GM23338 (cell line): ENCODE data around the gene RANBP1. TPM values are rescaled to one million over a fixed set of nuclear protein-coding genes. Genes with fewer than 3 reads are reported as not detected.
"Not testable (repeated sequence)": the region's sequence is repeated elsewhere in the genome, so short reads cannot be mapped to it uniquely, and the experiment has no call there.

Source experiments
- ATAC-seq: fragments of 200-7000 bp; cut with Tn5 transposase; 3 replicates; pipeline ENCODE4 v1.9.1; 2020
- DNase-seq: peaks from one replicate; pipeline ENCODE4 v3.0.0-alpha.2; 2015; ENCODE audit warnings: low spot score
- H2AFZ ChIP-seq: fragments of 200-600 bp; sonication (generic); 2 replicates; pipeline ENCODE4 v1.8.0; 2016; ENCODE audit warnings: antibody characterized with exemption, mild to moderate bottlenecking, moderate library complexity
- H3F3A ChIP-seq: fragments of 200-600 bp; sonication (generic); replicated peaks from 2 replicates; pipeline ENCODE4 v1.8.0; 2017; ENCODE audit warnings: antibody characterized with exemption, mixed run types, low read depth
- H3K27ac ChIP-seq: fragments of 200-600 bp; sonication (generic); 2 replicates; pipeline ENCODE4 v1.6.1; 2016; ENCODE audit warnings: low read depth
- H3K27me3 ChIP-seq: fragments of 200-600 bp; sonication (generic); 2 replicates; pipeline ENCODE4 v1.8.0; 2016; ENCODE audit warnings: mild to moderate bottlenecking, mixed run types, moderate library complexity; ENCODE audit not compliant: insufficient read depth
- H3K36me3 ChIP-seq: fragments of 200-600 bp; sonication (generic); 2 replicates; pipeline ENCODE4 v1.8.0; 2016; ENCODE audit warnings: mild to moderate bottlenecking; ENCODE audit not compliant: insufficient read depth
- H3K4me1 ChIP-seq: fragments of 200-600 bp; sonication (generic); 2 replicates; pipeline ENCODE4 v1.8.0; 2016; ENCODE audit warnings: mild to moderate bottlenecking, moderate library complexity; ENCODE audit not compliant: insufficient read depth
- H3K4me2 ChIP-seq: fragments of 200-600 bp; sonication (generic); 2 replicates; pipeline ENCODE4 v1.7.1; 2017; ENCODE audit warnings: mixed run types
- H3K4me3 ChIP-seq: fragments of 200-600 bp; sonication (generic); 2 replicates; pipeline ENCODE4 v1.6.1; 2016; ENCODE audit warnings: mixed run types
- H3K79me2 ChIP-seq: fragments of 200-600 bp; sonication (generic); replicated peaks from 2 replicates; pipeline ENCODE4 v1.8.0; 2017; ENCODE audit warnings: mild to moderate bottlenecking; ENCODE audit not compliant: insufficient read depth
- H3K9me2 ChIP-seq: fragments of 200-600 bp; sonication (generic); 2 replicates; pipeline ENCODE4 v1.8.0; 2017; ENCODE audit not compliant: insufficient read depth
- H4K20me1 ChIP-seq: fragments of 200-600 bp; sonication (generic); replicated peaks from 2 replicates; pipeline ENCODE4 v1.8.0; 2017; ENCODE audit warnings: mild to moderate bottlenecking; ENCODE audit not compliant: insufficient read depth
- H3K27ac Mint-ChIP-seq: 2 replicates; pipeline ENCODE4 v1.8.0; 2020; ENCODE audit warnings: inconsistent platforms, mild to moderate bottlenecking, moderate library complexity, mixed read lengths
- H3K27me3 Mint-ChIP-seq: 3 replicates; pipeline ENCODE4 v1.8.0; 2022; ENCODE audit warnings: low read depth, mild to moderate bottlenecking, moderate library complexity, mixed read lengths, inconsistent platforms; ENCODE audit not compliant: insufficient read depth, poor library complexity
- H3K36me3 Mint-ChIP-seq: 3 replicates; pipeline ENCODE4 v1.8.0; 2021; ENCODE audit warnings: low read depth, mild to moderate bottlenecking, inconsistent platforms, moderate library complexity, mixed read lengths
- H3K4me1 Mint-ChIP-seq: 3 replicates; pipeline ENCODE4 v1.8.0; 2020; ENCODE audit warnings: mild to moderate bottlenecking, inconsistent platforms, mixed read lengths
- H3K4me3 Mint-ChIP-seq: 3 replicates; pipeline ENCODE4 v1.8.0; 2021; ENCODE audit warnings: moderate library complexity, mild to moderate bottlenecking, inconsistent platforms, mixed read lengths
- H3K9me3 Mint-ChIP-seq: 3 replicates; pipeline ENCODE4 v1.8.0; 2020; ENCODE audit warnings: moderate library complexity, mild to moderate bottlenecking, inconsistent platforms, mixed read lengths
- CREB1 ChIP-seq: fragments of 250-450 bp; sonication (Bioruptor Pico); IDR thresholded peaks from 2 replicates; pipeline ENCODE4 v1.5.0; 2020; ENCODE audit warnings: low read depth, mild to moderate bottlenecking, moderate library complexity
- JUNB ChIP-seq: IDR thresholded peaks from one replicate; pipeline ENCODE4 v1.6.1; 2016; ENCODE audit warnings: antibody characterized with exemption; ENCODE audit not compliant: unreplicated experiment
- NANOG ChIP-seq: IDR thresholded peaks from 2 replicates; pipeline ENCODE4 v1.6.1; 2016; ENCODE audit warnings: antibody characterized with exemption, borderline replicate concordance
- POLR2AphosphoS5 ChIP-seq: IDR thresholded peaks from 2 replicates; pipeline ENCODE4 v1.6.1; 2016; ENCODE audit warnings: antibody characterized with exemption, low read depth
- REST ChIP-seq: IDR thresholded peaks from one replicate; pipeline ENCODE4 v1.6.1; 2018; ENCODE audit warnings: antibody characterized with exemption; ENCODE audit not compliant: unreplicated experiment
- STAT1 ChIP-seq: IDR thresholded peaks from one replicate; pipeline ENCODE4 v1.6.1; 2016; ENCODE audit warnings: antibody characterized with exemption; ENCODE audit not compliant: unreplicated experiment
- ZNF114 ChIP-seq: fragments of 250-450 bp; sonication (Bioruptor Pico); IDR thresholded peaks from 2 replicates; pipeline ENCODE4 v1.5.0; 2020; ENCODE audit warnings: mild to moderate bottlenecking, moderate library complexity
- polyA plus RNA-seq: library from polyadenylated mRNA; unstranded; fragments of >200 nt; fragmentation: Nextera tagmentation; extraction: Ambion mirVana; gene quantifications from 2 replicates; pipeline ENCODE4 v1.2.1, GENCODE V29; 2016
- total RNA-seq: library from RNA; depleted of rRNA; stranded (reverse); fragments of >200 nt; shearing (Covaris generic); gene quantifications from 2 replicates; pipeline ENCODE4 v1.2.3, GENCODE V29; 2014
- TF ChIP-seq, protein P1 (sequence below), 2 experiments: fragments of 200-600 bp in 1 of 2; sonication (generic) in 1 of 2; conservative IDR thresholded peaks; 2 replicates each; pipeline versions ENCODE4 v1.5.1 to v1.6.1; 2016 to 2017; ENCODE audit warnings: antibody characterized with exemption in 2 of 2, low read depth in 2 of 2, mild to moderate bottlenecking in 2 of 2, moderate library complexity in 1 of 2
- TF ChIP-seq, protein P2 (sequence below): IDR thresholded peaks from 2 replicates; pipeline ENCODE4 v1.6.1; 2016; ENCODE audit warnings: antibody characterized with exemption

The RANBP1 gene
- total and polyA plus RNA-seq, 2 experiments from 2014 or later, result 1,014 to 1,206 TPM

GRCh38 chr22:20066617-20067383 is 49.1 kb upstream of the RANBP1 start (continued):
- TF ChIP-seq, protein P1, sequence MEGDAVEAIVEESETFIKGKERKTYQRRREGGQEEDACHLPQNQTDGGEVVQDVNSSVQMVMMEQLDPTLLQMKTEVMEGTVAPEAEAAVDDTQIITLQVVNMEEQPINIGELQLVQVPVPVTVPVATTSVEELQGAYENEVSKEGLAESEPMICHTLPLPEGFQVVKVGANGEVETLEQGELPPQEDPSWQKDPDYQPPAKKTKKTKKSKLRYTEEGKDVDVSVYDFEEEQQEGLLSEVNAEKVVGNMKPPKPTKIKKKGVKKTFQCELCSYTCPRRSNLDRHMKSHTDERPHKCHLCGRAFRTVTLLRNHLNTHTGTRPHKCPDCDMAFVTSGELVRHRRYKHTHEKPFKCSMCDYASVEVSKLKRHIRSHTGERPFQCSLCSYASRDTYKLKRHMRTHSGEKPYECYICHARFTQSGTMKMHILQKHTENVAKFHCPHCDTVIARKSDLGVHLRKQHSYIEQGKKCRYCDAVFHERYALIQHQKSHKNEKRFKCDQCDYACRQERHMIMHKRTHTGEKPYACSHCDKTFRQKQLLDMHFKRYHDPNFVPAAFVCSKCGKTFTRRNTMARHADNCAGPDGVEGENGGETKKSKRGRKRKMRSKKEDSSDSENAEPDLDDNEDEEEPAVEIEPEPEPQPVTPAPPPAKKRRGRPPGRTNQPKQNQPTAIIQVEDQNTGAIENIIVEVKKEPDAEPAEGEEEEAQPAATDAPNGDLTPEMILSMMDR (conservative IDR thresholded peaks at IDR 0.05; ENCODE audit: low read depth in 2 of 2), result no peak
- TF ChIP-seq POLR2AphosphoS5 (no peak), JUNB (no peak), CREB1 (CRISPR knock-in tag) (no peak), REST (no peak), STAT1 (no peak), ZNF114 (CRISPR knock-in tag) (no peak), NANOG (no peak)
- TF ChIP-seq, protein P2, sequence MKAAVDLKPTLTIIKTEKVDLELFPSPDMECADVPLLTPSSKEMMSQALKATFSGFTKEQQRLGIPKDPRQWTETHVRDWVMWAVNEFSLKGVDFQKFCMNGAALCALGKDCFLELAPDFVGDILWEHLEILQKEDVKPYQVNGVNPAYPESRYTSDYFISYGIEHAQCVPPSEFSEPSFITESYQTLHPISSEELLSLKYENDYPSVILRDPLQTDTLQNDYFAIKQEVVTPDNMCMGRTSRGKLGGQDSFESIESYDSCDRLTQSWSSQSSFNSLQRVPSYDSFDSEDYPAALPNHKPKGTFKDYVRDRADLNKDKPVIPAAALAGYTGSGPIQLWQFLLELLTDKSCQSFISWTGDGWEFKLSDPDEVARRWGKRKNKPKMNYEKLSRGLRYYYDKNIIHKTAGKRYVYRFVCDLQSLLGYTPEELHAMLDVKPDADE, result no peak

- not testable (repeated sequence) for H3K4me3 Mint-ChIP-seq, DNase-seq, H3K4me3 ChIP-seq, H3F3A ChIP-seq, H2AFZ ChIP-seq, H3K9me2 ChIP-seq, H3K36me3 ChIP-seq, H3K4me1 Mint-ChIP-seq, ATAC-seq, H4K20me1 ChIP-seq, H3K79me2 ChIP-seq, H3K27me3 Mint-ChIP-seq, H3K4me2 ChIP-seq, H3K9me3 Mint-ChIP-seq, H3K27me3 ChIP-seq, H3K36me3 Mint-ChIP-seq, H3K27ac ChIP-seq, H3K4me1 ChIP-seq, H3K27ac Mint-ChIP-seq
These were observed 48.6 kb upstream of the RANBP1 start for GRCh38 chr22:20067384-20067682.
